ENCODE results near the gene DHRS7C. TPM values are rescaled to one million over a fixed set of nuclear protein-coding genes. Genes with fewer than 3 reads are reported as not detected.
A peak's percentile ranks its signal among the peaks of the same experiment; 100 is the strongest.

The DHRS7C gene
- total RNA-seq, 3 donors from 2014 or later: not detected

DNA sequence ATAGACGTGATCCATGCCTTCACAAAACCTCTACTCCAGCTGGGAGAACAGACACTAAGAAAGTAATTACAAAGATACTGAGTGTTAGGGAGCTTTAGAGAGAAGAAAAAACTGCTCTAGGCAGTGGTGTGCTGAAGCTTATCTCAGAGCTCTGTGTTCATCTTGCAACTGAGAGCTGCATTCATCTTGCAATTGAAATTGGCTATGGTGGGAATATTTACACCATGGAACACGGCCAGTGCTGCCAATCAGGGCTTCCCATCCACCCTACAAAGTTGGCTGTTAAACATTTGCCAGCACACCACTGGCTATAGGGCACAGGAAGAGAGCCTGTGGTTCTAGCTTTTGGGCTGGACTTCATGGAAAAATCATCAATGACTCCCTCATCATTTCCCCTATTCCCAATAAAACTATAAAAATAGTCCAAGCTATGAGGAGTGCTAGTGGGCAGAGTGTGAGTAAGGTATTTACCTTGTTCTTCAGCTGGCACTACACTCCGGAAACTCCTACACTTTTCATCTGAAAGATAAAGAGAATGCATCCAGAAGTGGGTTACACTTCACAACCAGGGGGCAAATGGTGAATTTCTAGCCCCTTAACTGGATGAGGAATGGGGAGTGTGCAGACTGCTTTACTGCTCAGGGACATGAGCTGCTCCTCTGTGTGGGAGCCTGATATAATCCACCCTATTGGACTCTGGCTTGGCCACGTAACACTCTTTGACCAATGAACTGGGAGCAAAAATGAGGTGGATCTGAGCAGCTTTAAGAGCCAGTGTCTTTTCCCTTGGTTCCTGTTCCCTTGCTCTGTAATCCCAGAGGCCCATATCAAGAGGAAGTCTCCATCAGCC, 18.9 kb upstream of the DHRS7C start:
- H3K36me3 ChIP-seq: no peaks in the 10 kb centered on the region
- TF ChIP-seq POLR2AphosphoS5 (IDR thresholded peaks at IDR 0.05) (no peak), POLR2A (IDR thresholded peaks at IDR 0.05) (no peak)
- TF ChIP-seq, protein P1, sequence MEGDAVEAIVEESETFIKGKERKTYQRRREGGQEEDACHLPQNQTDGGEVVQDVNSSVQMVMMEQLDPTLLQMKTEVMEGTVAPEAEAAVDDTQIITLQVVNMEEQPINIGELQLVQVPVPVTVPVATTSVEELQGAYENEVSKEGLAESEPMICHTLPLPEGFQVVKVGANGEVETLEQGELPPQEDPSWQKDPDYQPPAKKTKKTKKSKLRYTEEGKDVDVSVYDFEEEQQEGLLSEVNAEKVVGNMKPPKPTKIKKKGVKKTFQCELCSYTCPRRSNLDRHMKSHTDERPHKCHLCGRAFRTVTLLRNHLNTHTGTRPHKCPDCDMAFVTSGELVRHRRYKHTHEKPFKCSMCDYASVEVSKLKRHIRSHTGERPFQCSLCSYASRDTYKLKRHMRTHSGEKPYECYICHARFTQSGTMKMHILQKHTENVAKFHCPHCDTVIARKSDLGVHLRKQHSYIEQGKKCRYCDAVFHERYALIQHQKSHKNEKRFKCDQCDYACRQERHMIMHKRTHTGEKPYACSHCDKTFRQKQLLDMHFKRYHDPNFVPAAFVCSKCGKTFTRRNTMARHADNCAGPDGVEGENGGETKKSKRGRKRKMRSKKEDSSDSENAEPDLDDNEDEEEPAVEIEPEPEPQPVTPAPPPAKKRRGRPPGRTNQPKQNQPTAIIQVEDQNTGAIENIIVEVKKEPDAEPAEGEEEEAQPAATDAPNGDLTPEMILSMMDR (IDR thresholded peaks at IDR 0.05): no peak

DNA sequence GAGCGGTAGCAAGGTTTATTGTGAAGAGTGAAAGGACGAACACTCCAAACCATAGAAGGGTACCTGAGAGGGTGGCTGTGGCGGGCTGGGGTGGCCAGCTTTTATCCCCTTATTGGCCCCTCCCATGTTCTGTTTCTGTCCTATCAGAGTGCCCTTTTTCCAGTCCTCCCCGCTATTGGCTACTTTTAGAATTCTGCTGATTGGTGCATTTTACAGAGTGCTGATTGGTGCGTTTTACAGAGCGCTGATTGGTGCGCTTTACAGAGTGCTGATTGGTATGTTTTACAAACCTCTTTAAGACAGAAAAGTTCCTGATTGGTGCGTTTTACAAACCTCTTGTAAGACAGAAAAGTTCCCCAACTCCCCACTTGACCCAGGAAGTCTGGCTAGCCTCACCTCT, 18.0 kb upstream of the DHRS7C start:
- TF ChIP-seq, protein P1 (IDR thresholded peaks at IDR 0.05): no peak
- no peak for TF ChIP-seq POLR2A (IDR thresholded peaks at IDR 0.05)
- TF ChIP-seq POLR2AphosphoS5 (IDR thresholded peaks at IDR 0.05): no peak
- no peaks in the 10 kb centered on the region for H3K36me3 ChIP-seq
- intact Hi-C loops (cut with DNase I; ENCODE audit: low total_unique reads): no loop called here

More for the DNA sequence above, 18.9 kb upstream of the DHRS7C start:
- Histone ChIP-seq H3K4me3 (no peak overlapping the region), H3K27me3 (no peaks in the 10 kb centered on the region), H3K4me1 (no peaks in the 10 kb centered on the region), H3K9me3 (no peaks in the 10 kb centered on the region), H3K27ac (no peak overlapping the region)
- intact Hi-C loops (cut with DNase I; ENCODE audit: low total_unique reads): no loop called here
- DNase-seq (ENCODE audit: low spot score in 2 of 2): no peak

DNA sequence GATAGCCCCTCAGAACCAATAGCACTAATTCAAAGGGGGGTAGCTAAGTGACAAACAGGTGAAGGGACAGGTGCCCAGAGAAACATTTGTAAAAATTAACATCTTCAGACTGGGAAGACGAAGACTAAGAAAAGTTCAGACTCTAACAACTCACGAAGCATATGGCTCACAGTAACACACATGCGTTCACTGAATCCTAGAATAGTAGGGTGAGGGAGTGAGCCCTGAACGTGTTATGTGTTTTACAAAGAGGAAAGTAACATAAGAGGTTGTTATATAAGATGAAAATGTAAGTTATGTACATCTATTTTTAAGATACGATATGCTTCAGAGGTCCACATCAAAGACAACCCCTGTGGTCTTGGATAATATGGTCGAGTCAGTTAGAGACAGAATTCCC, 15.3 kb upstream of the DHRS7C start:
- intact Hi-C loops (cut with DNase I; ENCODE audit: low total_unique reads): no loop called here
- H3K27me3 ChIP-seq: no peaks in the 10 kb centered on the region
- H3K9me3 ChIP-seq: peaks cover 0 to 10% of the 10 kb centered on the region in 2 donors
- no peak overlapping the region for H3K27ac ChIP-seq
- H3K36me3 ChIP-seq: no peaks in the 10 kb centered on the region
- TF ChIP-seq POLR2AphosphoS5 (IDR thresholded peaks at IDR 0.05) (no peak), POLR2A (IDR thresholded peaks at IDR 0.05) (no peak)
- TF ChIP-seq, protein P1 (IDR thresholded peaks at IDR 0.05): no peak
- H3K4me3 ChIP-seq: no peak overlapping the region
- no peak for DNase-seq (ENCODE audit: low spot score in 2 of 2)
- no peaks in the 10 kb centered on the region for H3K4me1 ChIP-seq

More for the DNA sequence above, 18.0 kb upstream of the DHRS7C start:
- H3K27ac ChIP-seq: no peak overlapping the region
- peaks cover 0 to 4% of the 10 kb centered on the region in 2 donors for H3K9me3 ChIP-seq
- no peak overlapping the region for H3K4me3 ChIP-seq
- H3K27me3 ChIP-seq: no peaks in the 10 kb centered on the region
- H3K4me1 ChIP-seq: no peaks in the 10 kb centered on the region
- no peak for DNase-seq (ENCODE audit: low spot score in 2 of 2)

DNA sequence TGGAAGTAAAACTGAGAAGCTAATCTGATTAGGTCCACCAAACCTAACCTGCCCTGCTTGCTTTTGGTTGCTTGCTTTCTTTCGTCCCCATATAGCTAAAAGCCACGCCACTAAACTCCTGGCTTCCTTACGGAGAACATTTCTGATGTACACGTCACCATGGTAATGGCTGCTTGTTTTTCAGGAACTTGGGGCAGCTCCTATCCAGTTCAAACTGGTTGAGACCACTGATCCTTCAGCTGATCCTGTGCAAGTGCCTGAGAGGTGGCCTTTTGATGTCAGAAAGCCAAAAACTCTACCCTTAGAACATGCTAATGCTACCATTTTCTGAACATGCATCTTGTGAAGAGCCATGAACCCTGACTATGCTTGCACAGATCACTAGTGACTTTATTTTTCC, 14.4 kb upstream of the DHRS7C start:
- DNase-seq (ENCODE audit: low spot score in 2 of 2): no peak
- Histone ChIP-seq H3K27me3 (no peaks in the 10 kb centered on the region), H3K36me3 (no peaks in the 10 kb centered on the region), H3K27ac (no peak overlapping the region), H3K4me1 (no peaks in the 10 kb centered on the region), H3K4me3 (no peak overlapping the region), H3K9me3 (peaks cover 0 to 10% of the 10 kb centered on the region in 2 donors)
- intact Hi-C loops (cut with DNase I; ENCODE audit: low total_unique reads): no loop called here
- TF ChIP-seq POLR2A (IDR thresholded peaks at IDR 0.05) (no peak), POLR2AphosphoS5 (IDR thresholded peaks at IDR 0.05) (no peak)

DNA sequence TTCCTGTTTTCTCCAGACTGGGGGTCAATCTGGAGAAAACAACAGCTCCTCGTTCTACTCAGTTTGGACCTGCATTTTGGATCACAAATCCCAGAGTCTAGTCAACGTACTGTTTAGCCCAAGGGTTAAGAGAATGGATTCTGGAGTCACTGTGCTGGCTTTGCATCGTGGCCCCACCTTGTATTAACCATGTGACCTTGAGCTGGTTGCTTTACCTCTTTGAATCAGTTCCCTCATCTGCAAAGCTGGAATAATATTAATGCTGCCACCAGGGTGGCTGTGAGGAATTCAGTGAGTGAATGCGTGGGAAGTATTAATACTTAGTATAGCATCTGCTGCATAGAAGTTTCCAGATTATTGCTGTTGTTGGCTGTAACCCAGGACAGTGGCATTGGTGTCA, 11.3 kb upstream of the DHRS7C start:
- TF ChIP-seq POLR2A (IDR thresholded peaks at IDR 0.05) (no peak), POLR2AphosphoS5 (IDR thresholded peaks at IDR 0.05) (no peak)
- TF ChIP-seq, protein P1 (IDR thresholded peaks at IDR 0.05): no peak

More for the DNA sequence above, 11.3 kb upstream of the DHRS7C start:
- Histone ChIP-seq H3K27me3 (no peaks in the 10 kb centered on the region), H3K27ac (no peak overlapping the region), H3K9me3 (peaks cover 0 to 10% of the 10 kb centered on the region in 2 donors), H3K4me3 (peak overlapping the region in 1 of 3 donors; percentile 28), H3K4me1 (no peaks in the 10 kb centered on the region), H3K36me3 (no peaks in the 10 kb centered on the region)
- intact Hi-C loops (cut with DNase I; ENCODE audit: low total_unique reads): no loop called here
- DNase-seq (ENCODE audit: low spot score in 2 of 2): no peak

Data from breast epithelium (tissue), 4 donors.